Rectal smooth muscle tissue (tissue), 1 donor: ENCODE results near the gene BTC.

Experiments used
- H3K27ac ChIP-seq: one replicate; pipeline ENCODE4 v1.7.0; 2013; ENCODE audit warnings: low read depth, low read length, inconsistent platforms
- H3K27me3 ChIP-seq: one replicate; pipeline ENCODE4 v1.7.0; 2013; ENCODE audit warnings: low read length; ENCODE audit not compliant: control insufficient read depth, insufficient read depth
- H3K36me3 ChIP-seq: one replicate; pipeline ENCODE4 v1.7.0; 2013; ENCODE audit warnings: low read length; ENCODE audit not compliant: control insufficient read depth, insufficient read depth
- H3K4me1 ChIP-seq: one replicate; pipeline ENCODE4 v1.7.0; 2013; ENCODE audit warnings: low read length; ENCODE audit not compliant: control insufficient read depth, insufficient read depth
- H3K4me3 ChIP-seq: one replicate; pipeline ENCODE4 v1.7.0; 2013; ENCODE audit warnings: low read length
- H3K9ac ChIP-seq: one replicate; pipeline ENCODE4 v1.7.0; 2013; ENCODE audit warnings: low read length

Gene BTC

DNA sequence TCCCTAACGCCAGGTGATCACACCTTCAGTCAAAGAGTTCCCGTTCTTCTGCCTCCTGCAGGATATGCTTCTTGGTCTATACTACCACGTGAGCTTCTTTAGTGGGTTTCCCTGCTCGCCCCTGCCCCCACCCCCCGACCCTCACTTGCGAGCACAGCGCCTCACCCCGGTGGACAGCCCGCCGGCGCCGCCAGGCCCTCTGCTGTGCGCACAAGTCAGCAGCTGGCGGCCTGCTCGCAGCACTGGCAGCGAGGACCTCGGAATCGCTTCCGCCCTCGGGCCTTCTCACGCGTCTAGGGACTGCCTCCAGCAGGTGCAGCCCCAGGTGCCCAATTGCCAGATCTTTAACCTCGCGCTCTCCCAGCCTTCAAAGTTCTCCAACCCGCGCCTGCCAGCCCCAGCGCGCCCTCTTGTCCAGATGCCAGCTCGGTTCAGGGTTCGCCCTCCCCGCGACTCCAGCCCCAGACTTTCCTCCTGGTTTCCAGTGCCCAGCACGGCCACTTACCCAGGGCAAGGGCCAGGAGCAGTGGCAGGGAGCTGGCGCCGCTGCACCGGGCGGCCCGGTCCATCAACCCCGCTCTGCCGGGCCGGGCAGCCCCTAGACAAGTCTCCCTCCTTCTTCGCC, 454 bp downstream of the BTC start:
- Histone ChIP-seq H3K27ac (peak overlapping the region; percentile 79), H3K9ac (peak overlapping the region; percentile 61)

DNA sequence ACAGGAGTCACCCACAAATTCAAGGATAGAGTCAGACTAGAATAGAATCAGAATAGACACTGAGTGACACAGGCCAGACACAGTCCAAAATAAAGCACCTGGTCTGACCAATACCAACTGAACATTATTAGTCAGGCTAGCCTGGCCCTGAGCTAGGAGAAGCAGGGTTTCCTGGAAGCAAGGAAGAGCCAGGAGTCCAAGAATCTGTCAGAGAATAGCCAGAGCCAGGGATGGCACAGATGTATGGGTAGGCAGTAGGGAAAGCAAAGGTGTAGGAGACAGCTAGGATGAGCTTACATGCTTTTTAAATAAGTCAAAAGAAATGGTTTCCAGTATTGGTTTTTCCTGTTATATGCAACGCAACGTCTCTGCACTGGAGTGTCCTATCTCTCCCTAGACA, 3.7 kb downstream of the BTC start:
- H3K4me1 ChIP-seq: peaks cover 11% of the 10 kb centered on the region
- H3K27ac ChIP-seq: no peak overlapping the region
- no peaks in the 10 kb centered on the region for H3K27me3 ChIP-seq
- H3K4me3 ChIP-seq: no peak overlapping the region
- no peaks in the 10 kb centered on the region for H3K36me3 ChIP-seq
- H3K9ac ChIP-seq: no peak overlapping the region

More for the DNA sequence above, 454 bp downstream of the BTC start:
- Histone ChIP-seq H3K36me3 (no peaks in the 10 kb centered on the region), H3K4me1 (peaks cover 11% of the 10 kb centered on the region), H3K27me3 (no peaks in the 10 kb centered on the region), H3K4me3 (peak overlapping the region; percentile 78)

DNA sequence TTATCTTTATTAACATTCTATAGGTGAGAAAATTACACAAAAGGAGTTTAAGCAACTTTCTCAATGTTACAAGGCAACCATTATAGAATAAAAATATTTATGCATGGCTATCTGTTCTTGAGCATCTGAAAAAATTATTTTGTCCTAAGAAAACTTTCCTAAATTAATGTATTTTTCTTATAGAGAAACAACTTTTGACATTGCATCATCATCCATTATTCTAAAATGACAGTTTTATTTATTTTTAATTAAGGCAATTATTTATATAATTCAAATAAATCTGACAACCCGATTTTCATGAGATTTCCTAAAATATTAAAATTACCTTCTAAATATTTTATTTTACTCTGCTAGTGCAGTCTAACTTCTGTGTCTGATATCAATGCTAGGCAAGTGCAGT, 4.8 kb downstream of the BTC start:
- no peak overlapping the region for H3K9ac ChIP-seq
- H3K27ac ChIP-seq: no peak overlapping the region
- no peaks in the 10 kb centered on the region for H3K27me3 ChIP-seq
- peaks cover 11% of the 10 kb centered on the region for H3K4me1 ChIP-seq
- no peaks in the 10 kb centered on the region for H3K36me3 ChIP-seq
- H3K4me3 ChIP-seq: no peak overlapping the region

DNA sequence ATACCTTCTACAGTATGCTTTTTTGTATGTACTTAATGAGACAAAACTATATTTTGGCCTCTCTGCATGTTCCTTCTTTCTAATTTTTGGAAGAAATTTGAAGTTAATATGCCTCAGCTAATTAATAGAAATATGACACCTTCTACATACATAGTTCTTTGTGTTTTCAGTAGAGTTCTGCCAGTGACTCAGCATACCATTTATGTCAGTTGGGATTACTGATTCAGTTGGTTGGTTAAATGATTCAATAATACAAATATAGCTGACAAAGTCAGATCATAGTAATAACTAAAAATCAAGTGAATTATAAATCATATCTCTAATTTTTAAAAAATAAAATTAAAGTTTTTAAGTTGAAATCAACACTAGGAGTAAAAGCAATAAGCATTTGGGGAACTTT, 16.8 kb downstream of the BTC start:
- H3K4me3 ChIP-seq: no peak overlapping the region
- H3K4me1 ChIP-seq: no peaks in the 10 kb centered on the region
- no peak overlapping the region for H3K9ac ChIP-seq
- H3K27me3 ChIP-seq: no peaks in the 10 kb centered on the region
- H3K27ac ChIP-seq: no peak overlapping the region
- H3K36me3 ChIP-seq: no peaks in the 10 kb centered on the region

DNA sequence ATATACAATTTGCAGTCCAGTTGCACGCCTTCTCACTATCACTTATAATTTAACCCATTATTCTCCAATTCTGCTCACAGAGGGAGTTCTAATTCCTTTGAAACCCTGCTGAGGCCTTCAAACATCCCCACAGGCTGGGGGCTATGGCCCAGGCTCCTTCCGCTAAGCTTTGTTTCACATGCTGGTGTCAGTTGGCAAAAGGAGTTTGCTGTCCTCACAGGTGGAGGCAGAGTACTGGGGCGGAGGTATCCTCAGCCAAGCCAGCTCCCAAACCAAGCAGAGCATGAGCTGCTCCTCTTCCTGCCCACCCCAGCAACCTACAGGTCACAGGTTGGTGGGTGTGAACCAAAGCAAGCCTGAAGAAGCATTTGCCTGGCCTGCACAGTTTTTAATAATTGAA, 21.5 kb downstream of the BTC start:
- no peak overlapping the region for H3K4me3 ChIP-seq
- no peak overlapping the region for H3K9ac ChIP-seq
- H3K4me1 ChIP-seq: peaks cover 4% of the 10 kb centered on the region
- H3K27me3 ChIP-seq: no peaks in the 10 kb centered on the region
- H3K36me3 ChIP-seq: no peaks in the 10 kb centered on the region
- no peak overlapping the region for H3K27ac ChIP-seq

DNA sequence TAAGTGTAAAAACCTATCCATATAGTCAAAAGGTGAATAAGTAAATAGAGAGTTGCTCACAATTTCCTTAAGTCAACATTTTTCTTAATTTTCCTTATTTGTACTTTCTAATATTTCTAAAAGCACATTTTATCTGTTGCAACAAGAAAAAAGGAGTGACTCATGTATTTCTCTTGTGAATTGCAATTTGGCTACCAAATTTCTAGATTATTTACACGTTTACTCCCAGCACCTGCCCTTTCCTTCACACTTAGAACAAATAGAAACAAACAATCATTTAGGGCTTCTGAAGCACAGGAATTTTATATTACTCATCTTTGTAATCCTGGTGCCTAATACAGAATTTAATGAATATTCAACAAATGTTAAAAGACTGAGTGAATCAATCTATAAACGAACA, 22.2 kb downstream of the BTC start:
- peaks cover 4% of the 10 kb centered on the region for H3K4me1 ChIP-seq
- H3K9ac ChIP-seq: no peak overlapping the region

DNA sequence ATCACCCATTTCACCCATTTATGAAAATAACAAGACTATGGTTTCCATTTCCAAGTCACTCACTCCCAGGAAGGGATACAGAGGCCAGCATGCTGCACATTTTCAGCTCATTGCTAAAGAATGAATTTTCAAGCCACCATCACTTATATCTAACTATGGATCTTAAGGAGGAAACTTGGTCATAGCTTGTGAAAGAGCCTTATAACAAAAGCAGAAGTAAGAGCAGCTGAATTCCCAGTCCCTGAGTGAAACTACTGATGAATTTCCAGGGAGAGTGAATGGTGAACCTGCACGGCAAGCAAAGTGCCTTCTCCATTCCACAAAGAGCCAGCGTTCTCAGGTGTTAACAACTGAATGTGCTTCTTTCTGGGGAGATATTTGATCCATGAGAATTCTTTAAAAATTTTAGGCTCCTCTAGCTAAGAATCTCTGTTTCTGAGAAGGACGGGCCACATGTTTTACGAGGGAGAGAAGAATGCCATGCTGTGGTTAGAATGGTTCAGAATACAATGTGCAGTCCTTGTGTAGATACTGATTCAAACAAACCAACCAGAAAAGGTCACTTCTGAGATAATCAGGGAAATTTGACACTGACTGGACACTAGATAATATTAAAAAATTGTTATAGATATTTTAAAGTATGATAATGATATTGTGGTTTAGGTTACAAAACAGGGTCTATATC, 24.0 kb downstream of the BTC start:
- no peak overlapping the region for H3K9ac ChIP-seq
- no peak overlapping the region for H3K4me3 ChIP-seq
- peaks cover 4% of the 10 kb centered on the region for H3K4me1 ChIP-seq
- no peaks in the 10 kb centered on the region for H3K36me3 ChIP-seq
- no peaks in the 10 kb centered on the region for H3K27me3 ChIP-seq
- no peak overlapping the region for H3K27ac ChIP-seq

More for the DNA sequence above, 22.2 kb downstream of the BTC start:
- Histone ChIP-seq H3K36me3 (no peaks in the 10 kb centered on the region), H3K4me3 (no peak overlapping the region), H3K27me3 (no peaks in the 10 kb centered on the region), H3K27ac (no peak overlapping the region)

DNA sequence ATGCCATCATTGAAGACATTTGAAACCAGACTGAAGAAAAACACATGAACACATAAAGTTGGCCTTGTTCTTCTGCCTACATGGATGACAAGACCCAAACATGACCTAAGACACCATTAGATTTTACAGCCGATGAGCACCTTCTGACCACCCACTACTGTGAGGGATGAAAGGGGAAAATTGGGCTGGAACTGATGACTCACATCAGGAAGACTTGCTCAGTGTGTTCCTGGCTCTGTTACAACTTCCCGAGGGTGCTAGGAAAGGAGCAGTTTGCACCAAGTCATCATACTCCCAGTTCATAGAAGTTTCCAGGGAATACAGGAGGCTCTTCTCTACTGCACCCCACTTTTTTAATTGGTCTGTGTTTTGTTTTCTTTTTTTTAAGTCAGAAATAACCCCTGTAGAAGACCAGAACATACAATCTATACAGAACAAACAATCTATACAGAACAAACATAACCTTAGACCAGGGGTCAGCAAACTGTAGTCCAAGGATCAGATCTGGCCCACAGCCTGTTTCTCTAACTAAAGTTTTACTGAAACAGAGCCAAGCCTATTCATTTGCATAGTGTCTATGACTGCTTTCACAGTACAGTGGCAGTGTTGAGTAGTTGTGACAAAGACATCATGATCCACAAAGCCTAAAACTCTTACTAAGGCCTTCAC, 25.3 kb downstream of the BTC start:
- Histone ChIP-seq H3K9ac (no peak overlapping the region), H3K4me3 (no peak overlapping the region), H3K27ac (no peak overlapping the region), H3K27me3 (no peaks in the 10 kb centered on the region), H3K36me3 (no peaks in the 10 kb centered on the region), H3K4me1 (peaks cover 4% of the 10 kb centered on the region)

DNA sequence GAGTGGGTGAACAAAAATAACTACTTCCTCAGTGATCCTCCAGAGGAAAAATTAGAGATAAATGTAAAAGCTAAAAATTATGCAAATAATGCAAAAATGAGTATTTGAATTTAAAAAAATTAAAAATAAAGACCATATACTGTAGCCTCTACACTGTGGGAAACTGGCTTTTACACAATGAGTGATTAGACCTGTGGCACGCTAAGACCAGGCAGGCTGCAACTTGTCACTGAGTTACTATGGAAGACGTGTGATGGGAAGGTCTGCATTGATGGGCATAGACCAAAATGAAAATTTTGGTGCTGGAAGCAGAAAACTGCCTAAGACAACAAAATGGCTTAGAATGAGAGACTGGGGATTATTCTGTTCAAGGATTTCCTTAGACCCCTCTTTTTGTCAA, 30.2 kb downstream of the BTC start:
- H3K27me3 ChIP-seq: no peaks in the 10 kb centered on the region
- no peaks in the 10 kb centered on the region for H3K36me3 ChIP-seq
- no peak overlapping the region for H3K9ac ChIP-seq
- no peak overlapping the region for H3K4me3 ChIP-seq
- no peak overlapping the region for H3K27ac ChIP-seq
- no peaks in the 10 kb centered on the region for H3K4me1 ChIP-seq

DNA sequence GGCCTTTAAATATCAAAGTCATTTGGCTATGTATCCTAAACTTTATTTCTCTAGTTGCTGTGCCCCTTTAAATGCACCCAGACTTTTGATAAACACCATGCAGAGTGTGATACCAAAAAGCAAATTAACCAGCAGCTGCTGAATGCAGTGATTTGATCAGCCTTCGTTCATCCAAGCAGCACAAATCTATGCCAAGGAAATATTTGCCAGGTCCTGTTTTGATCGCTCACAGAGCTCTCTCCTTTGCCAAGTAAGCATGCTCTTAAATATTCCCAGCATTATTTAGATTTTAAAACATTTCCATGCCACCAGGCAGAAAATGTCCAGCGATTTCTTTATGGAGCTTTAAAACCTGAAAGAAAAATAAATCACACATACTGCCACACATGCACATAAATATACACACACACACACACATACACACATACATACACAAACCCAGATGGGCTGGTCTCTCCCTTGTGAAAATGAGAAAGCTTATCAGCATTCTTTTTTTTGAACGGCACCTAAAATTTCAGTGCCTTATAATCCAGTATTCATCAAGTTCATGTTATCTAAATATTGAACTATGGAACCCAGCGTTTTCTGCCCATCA, 35.7 kb downstream of the BTC start:
- no peaks in the 10 kb centered on the region for H3K36me3 ChIP-seq
- no peaks in the 10 kb centered on the region for H3K27me3 ChIP-seq
- no peak overlapping the region for H3K4me3 ChIP-seq
- peak overlapping the region; percentile 2 for H3K27ac ChIP-seq
- H3K4me1 ChIP-seq: peaks cover 6% of the 10 kb centered on the region
- H3K9ac ChIP-seq: no peak overlapping the region

DNA sequence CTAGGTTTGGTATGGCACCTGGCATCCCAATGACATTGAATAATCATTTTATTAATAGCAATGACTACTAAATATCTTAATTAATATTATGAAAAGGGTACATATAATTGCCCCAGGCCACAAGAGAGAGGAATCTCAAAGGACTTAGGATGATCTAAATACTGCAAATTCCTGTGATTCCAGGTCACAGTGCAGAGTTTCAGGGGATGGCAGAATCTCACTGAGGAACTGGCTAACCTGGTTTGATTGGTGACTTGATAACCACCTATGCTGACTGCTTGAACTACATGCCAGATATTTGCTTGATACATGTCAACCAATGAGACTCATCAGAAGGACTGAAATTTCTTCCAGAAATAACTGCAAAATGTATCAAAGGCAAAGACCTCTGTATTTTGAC, 37.2 kb downstream of the BTC start:
- Histone ChIP-seq H3K27me3 (no peaks in the 10 kb centered on the region), H3K4me3 (no peak overlapping the region), H3K9ac (no peak overlapping the region), H3K36me3 (no peaks in the 10 kb centered on the region), H3K4me1 (peaks cover 8% of the 10 kb centered on the region), H3K27ac (no peak overlapping the region)

DNA sequence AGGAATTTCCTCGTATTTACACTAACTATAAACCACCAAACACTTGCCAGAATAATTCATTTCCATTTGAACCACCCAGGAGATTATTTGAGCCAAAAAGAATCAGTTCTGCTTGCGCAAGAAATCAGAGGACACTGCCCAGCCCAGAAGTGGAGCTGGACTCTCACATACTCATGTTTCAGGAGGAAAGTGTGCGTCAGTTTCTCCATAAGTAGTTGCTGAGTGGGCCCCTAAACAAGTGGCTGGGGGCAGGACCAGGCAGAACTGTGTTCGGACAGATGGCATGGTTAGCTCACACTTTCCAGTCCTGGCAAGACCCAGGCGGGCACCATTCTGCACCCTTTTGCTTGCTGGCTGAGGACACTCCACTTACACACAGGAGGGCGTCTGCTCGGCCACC, 38.8 kb downstream of the BTC start:
- Histone ChIP-seq H3K27me3 (no peaks in the 10 kb centered on the region), H3K9ac (no peak overlapping the region), H3K4me3 (peak overlapping the region; percentile 2), H3K27ac (peak overlapping the region; percentile 53), H3K36me3 (no peaks in the 10 kb centered on the region), H3K4me1 (peaks cover 8% of the 10 kb centered on the region)
